ENCODE results near the gene CST7.

Gene CST7

DNA sequence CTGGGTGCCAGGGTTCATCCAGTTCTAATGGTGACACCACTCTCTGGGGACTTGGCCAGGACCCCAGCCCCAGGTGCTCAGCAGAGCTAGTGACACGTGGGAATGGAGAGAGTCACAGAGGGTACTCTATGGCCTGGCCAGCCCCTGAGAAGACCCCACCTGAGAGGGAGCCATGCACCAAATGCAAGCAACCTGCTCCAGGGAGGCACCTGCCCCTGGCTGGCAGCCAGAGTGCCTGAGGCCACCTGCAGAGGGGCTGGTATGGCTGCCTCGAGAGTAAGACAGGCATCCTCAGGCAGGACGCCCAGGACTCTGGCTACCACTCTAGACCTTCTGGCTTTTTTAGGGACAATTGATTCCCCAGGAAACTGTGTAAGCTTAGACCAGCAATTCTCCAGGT, 38.6 kb upstream of the CST7 start:
- Histone ChIP-seq H3K36me3 (replicated peaks) (no peaks in the 10 kb centered on the region), H3K27me3 (replicated peaks) (no peaks in the 10 kb centered on the region), H3K4me3 (ENCODE audit: low read depth, low read length) (no peak overlapping the region), H3K27ac (no peak overlapping the region)
- in situ Hi-C loops (cut with HindIII; ENCODE audit: low pct_ligation_motif_present, low sequenced_read_pairs), result no loop called here
- DNase-seq, result no peak
- TF ChIP-seq, protein P1, sequence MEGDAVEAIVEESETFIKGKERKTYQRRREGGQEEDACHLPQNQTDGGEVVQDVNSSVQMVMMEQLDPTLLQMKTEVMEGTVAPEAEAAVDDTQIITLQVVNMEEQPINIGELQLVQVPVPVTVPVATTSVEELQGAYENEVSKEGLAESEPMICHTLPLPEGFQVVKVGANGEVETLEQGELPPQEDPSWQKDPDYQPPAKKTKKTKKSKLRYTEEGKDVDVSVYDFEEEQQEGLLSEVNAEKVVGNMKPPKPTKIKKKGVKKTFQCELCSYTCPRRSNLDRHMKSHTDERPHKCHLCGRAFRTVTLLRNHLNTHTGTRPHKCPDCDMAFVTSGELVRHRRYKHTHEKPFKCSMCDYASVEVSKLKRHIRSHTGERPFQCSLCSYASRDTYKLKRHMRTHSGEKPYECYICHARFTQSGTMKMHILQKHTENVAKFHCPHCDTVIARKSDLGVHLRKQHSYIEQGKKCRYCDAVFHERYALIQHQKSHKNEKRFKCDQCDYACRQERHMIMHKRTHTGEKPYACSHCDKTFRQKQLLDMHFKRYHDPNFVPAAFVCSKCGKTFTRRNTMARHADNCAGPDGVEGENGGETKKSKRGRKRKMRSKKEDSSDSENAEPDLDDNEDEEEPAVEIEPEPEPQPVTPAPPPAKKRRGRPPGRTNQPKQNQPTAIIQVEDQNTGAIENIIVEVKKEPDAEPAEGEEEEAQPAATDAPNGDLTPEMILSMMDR (IDR thresholded peaks at IDR 0.05; ENCODE audit: low read depth, low read length, missing control alignments), result no peak

DNA sequence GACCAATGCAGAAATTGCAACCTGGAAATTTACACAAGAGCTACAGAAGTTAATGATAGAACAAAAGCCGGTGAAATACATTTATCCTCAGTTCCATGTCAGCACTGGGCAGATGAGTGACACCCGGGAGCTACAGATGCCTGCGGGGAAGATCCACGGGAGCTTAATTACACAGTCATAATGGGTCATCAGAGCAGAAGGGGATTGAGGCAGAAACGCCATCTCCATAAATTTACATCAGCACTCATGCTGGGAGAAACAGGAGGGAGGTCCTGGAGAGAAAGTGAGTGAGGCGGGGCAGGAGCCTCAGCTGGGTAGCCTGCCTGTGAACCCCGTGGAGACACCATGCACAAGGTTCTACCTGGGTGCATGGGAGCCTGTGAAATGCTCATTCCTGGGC, 37.6 kb upstream of the CST7 start:
- no peaks in the 10 kb centered on the region for H3K36me3 ChIP-seq (replicated peaks)

DNA sequence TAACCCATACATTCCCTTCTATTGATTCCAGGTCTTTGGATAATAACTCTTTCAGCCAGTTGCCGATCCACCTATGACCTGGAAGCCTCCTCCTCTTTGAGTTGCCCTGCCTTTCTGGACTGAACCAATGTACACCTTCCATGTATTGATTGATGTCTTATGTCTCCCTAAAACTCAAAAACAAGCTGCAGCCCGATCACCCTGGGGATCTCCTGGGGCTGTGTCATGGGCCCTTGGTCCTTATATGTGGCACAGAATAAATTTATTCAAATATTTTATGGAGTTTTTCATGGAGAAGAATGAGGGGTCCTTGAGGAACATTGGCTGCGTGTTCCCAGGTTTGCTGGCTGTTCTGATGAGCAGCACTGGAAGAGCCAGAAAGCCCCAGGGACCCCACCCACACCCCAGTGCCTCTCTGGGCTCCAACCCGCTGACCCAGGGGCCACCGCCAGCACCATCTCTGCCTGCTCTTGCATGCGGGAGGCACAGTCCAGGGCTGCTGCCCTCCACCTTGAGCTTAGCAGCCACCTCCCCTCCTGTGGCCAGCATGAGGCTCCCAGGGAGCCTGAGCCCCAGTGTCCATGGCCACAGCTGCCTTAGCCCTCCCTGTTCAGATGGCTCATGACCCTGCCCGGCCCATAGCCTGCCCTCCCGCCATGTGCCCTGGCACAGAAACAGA, 36.5 kb upstream of the CST7 start:
- Histone ChIP-seq H3K27me3 (replicated peaks) (no peaks in the 10 kb centered on the region), H3K4me3 (ENCODE audit: low read depth, low read length) (no peak overlapping the region), H3K27ac (no peak overlapping the region), H3K36me3 (replicated peaks) (no peaks in the 10 kb centered on the region)
- TF ChIP-seq, protein P1 (IDR thresholded peaks at IDR 0.05; ENCODE audit: low read depth, low read length, missing control alignments), result no peak
- no peak for DNase-seq
- in situ Hi-C loops (cut with HindIII; ENCODE audit: low pct_ligation_motif_present, low sequenced_read_pairs), result no loop called here

More for the DNA sequence above, 37.6 kb upstream of the CST7 start:
- TF ChIP-seq, protein P1 (IDR thresholded peaks at IDR 0.05; ENCODE audit: low read depth, low read length, missing control alignments), result no peak
- H3K4me3 ChIP-seq (ENCODE audit: low read depth, low read length), result no peak overlapping the region
- in situ Hi-C loops (cut with HindIII; ENCODE audit: low pct_ligation_motif_present, low sequenced_read_pairs), result no loop called here
- DNase-seq, result no peak
- H3K27me3 ChIP-seq (replicated peaks), result no peaks in the 10 kb centered on the region
- H3K27ac ChIP-seq, result no peak overlapping the region

DNA sequence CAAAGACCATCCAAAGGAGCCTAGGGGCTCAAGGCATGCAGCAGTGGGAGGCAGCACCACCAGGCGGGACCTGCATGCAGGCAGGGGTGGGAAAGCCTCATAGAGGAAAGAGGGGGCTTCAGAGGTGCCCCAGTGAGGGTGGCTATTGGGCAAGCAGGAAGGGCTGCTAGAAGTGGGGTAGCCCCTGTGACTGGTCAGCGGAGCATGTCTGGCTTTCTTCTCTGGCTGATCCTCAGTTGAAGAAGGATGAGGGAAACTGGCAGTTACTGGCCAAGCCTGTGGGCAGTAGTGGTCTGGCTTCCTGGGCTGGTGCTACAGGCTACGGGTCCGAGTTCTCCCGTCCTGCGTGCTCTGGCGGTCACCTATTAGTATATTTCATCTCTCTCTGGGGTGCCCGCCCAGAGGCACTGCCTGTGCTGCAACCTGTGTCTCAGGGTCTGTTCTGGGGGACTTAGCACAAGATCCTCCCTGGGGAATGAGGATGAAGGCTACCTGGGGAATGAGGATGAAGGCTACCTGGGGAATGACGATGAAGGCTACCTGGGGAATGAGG, 35.9 kb upstream of the CST7 start:
- in situ Hi-C loops (cut with HindIII; ENCODE audit: low pct_ligation_motif_present, low sequenced_read_pairs), result no loop called here
- Histone ChIP-seq H3K36me3 (replicated peaks) (no peaks in the 10 kb centered on the region), H3K27me3 (replicated peaks) (no peaks in the 10 kb centered on the region), H3K27ac (no peak overlapping the region), H3K4me3 (ENCODE audit: low read depth, low read length) (no peak overlapping the region)
- no peak for DNase-seq
- TF ChIP-seq, protein P1 (IDR thresholded peaks at IDR 0.05; ENCODE audit: low read depth, low read length, missing control alignments), result no peak

DNA sequence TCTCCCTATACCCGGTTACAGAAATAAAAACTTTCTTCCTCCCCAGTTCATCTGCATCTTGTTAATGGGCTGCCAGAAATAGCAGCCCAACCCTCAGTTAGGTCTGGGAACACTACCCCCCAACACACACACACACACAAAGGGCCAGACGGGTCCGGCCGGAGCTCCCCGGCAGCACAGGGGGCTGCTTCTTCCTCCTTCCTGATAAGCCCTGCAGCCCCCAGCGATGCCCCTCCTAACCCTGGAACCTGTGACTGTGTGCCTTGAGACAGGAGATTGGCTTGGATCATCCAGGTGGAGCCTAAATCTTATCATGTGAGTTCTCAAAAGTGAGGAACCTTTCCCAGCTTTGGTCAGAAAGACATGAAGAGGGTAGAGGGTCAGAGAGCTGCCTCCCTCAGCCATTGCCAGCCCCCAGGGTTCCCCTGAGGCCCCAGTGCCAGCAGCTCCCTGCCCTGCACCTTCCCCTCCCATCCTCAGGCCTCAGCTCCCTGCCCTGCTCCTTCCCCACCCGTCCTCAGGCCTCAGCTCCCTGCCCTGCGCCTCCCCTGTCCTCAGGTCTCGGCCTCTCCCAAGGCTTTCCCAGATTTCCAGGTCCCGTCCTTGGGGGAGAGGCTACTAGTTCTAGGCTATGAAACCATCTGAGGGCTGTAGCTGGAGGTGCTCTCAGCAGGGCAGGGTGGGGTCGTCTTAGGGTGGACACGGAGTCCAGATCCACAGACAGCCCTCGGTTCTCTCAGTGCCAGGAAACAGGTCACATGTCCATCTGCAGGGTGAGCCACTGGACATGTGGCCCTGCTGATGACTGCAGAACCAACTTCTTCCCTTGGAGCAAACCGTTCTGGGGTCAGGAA, 34.5 kb upstream of the CST7 start:
- Histone ChIP-seq H3K27me3 (replicated peaks) (no peaks in the 10 kb centered on the region), H3K4me3 (ENCODE audit: low read depth, low read length) (no peak overlapping the region), H3K27ac (no peak overlapping the region), H3K36me3 (replicated peaks) (no peaks in the 10 kb centered on the region)
- DNase-seq, result no peak
- in situ Hi-C loops (cut with HindIII; ENCODE audit: low pct_ligation_motif_present, low sequenced_read_pairs), result no loop called here
- TF ChIP-seq, protein P1 (IDR thresholded peaks at IDR 0.05; ENCODE audit: low read depth, low read length, missing control alignments), result no peak

Measured in brain microvascular endothelial cell (primary cell).